Ovary (tissue), 3 donors: Measurements from ENCODE around the gene CFAP251.

Experiments used
- CTCF ChIP-seq, 3 donors: fragments of 450-650 bp in 2 of 3; fragments of 200-600 bp in 1 of 3; IDR thresholded peaks; one replicate each; pipeline versions ENCODE4 v1.5.1 to v1.8.0; 2016 to 2022; ENCODE audit warnings: antibody characterized with exemption in 3 of 3, mild to moderate bottlenecking in 1 of 3
- POLR2A ChIP-seq: fragments of 450-650 bp; IDR thresholded peaks from one replicate; pipeline ENCODE4 v1.6.1; 2017; ENCODE audit warnings: antibody characterized with exemption, mild to moderate bottlenecking, moderate library complexity
- donor health status: DM: no; HTN: no; CAD: no.

GRCh38 chr12:121986489-121987245 lies 68.3 kb downstream of the CFAP251 start:
- TF ChIP-seq CTCF (IDR thresholded peaks at IDR 0.05) (no peak), POLR2A (no peak)
